ENCODE data around the gene KRTAP10-2. TPM values are rescaled to one million over a fixed set of nuclear protein-coding genes. Genes with fewer than 3 reads are reported as not detected.

Gene KRTAP10-2
- total RNA-seq, 1 experiment from 2014 or later, result not detected

DNA sequence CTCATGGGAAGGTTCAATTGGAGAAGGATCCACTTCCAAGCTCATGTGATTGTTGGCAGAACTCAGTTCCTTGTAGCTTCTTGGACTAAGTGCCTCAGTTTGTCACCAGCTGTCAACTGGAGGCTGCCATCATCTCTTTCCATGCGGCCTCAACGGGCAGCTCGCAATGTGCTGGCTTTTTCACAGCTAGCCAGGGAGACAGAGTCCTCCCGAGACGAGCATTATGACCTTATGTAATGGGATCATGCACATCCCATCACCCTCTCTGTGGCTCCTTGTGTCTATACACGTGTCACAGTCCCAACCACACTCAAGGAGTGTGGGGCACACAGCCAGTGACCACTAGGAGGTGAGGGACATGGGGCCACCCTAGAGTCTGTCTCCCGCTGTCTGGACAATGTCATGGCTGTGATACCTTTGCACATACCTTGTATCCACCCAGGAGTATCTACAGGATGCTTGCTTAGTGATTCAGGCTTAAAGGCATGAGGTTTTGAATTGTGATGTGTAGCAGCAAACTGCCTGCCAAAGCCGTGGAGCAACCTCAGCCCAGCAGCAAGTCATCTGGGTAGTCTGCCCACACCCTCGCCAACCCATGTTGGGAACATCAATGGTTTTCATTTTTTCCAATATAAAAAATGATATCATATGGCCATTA, 44.9 kb upstream of the KRTAP10-2 start:
- Histone ChIP-seq H3K4me3 (replicated peaks in 1 of 2; ENCODE audit: low read depth in 1 of 2, low read length in 2 of 2) (no peak overlapping the region), H3K4me1 (ENCODE audit: control insufficient read depth in 1 of 2, insufficient read depth in 2 of 2, low read length in 2 of 2) (peaks cover 0 to 3% of the 10 kb centered on the region in 2 experiments; a peak in 1 of 4 replicates), H3K4me2 (ENCODE audit: low read length) (no peak overlapping the region), H4K20me1 (ENCODE audit: insufficient read depth) (no peaks in the 10 kb centered on the region), H2AFZ (ENCODE audit: low read depth, low read length, poor library complexity, severe bottlenecking) (no peak overlapping the region), H3K9ac (ENCODE audit: low read length) (no peak overlapping the region), H3K9me2 (ENCODE audit: insufficient read depth) (no peaks in the 10 kb centered on the region), H3K27ac (ENCODE audit: low read depth, low read length) (no peak overlapping the region), H3K27me3 (ENCODE audit: insufficient read depth, low read length) (no peaks in the 10 kb centered on the region), H3K36me3 (ENCODE audit: control insufficient read depth in 1 of 2, insufficient read depth in 2 of 2, low read length in 2 of 2) (no peaks in the 10 kb centered on the region), H3K9me3 (ENCODE audit: control insufficient read depth in 1 of 2, insufficient read depth in 1 of 2, low read depth in 1 of 2, low read length in 2 of 2) (no peaks in the 10 kb centered on the region), H3K79me2 (ENCODE audit: insufficient read depth, low read length) (no peaks in the 10 kb centered on the region)
- RAD21 ChIA-PET (ENCODE audit: low non-redundant PET in 1 of 2, low total read pairs in 2 of 2, uncharacterized antibody in 2 of 2, unreplicated experiment in 2 of 2), result interaction anchor here in 1 of 2 experiments (0.6 kb wide), 1 partner anchor 87 kb away, joined by 5 read pairs; no protein-coding TSS in a partner anchor
- POLR2A ChIA-PET, result no interaction called here
- DNase-seq (ENCODE audit: low read depth, low spot score) (no peak), ATAC-seq (no peak)
- CTCF ChIA-PET, result no interaction called here
- no TSS peak for BruUV-seq (replicated peaks)
- TF ChIP-seq EZH2phosphoT487 (IDR thresholded peaks at IDR 0.05; ENCODE audit: borderline replicate concordance) (no peak), JUND (IDR thresholded peaks at IDR 0.05) (no peak), POLR2A (IDR thresholded peaks at IDR 0.05; ENCODE audit: borderline replicate concordance, extremely low read depth, insufficient read depth, insufficient read length) (no peak), SP1 (IDR thresholded peaks at IDR 0.05; ENCODE audit: low read depth) (no peak), TCF7L2 (IDR thresholded peaks at IDR 0.05; ENCODE audit: borderline replicate concordance, extremely low read depth, insufficient read depth, insufficient read length) (no peak), YY1 (IDR thresholded peaks at IDR 0.05; ENCODE audit: extremely low read depth, insufficient replicate concordance, low read depth, low read length) (no peak), EGR1 (IDR thresholded peaks at IDR 0.05; ENCODE audit: low read depth) (no peak), EZH2 (IDR thresholded peaks at IDR 0.05) (no peak), CBX3 (IDR thresholded peaks at IDR 0.05; ENCODE audit: low read depth) (no peak), SIN3A (IDR thresholded peaks at IDR 0.05; ENCODE audit: low read depth) (no peak), POLR2AphosphoS5 (IDR thresholded peaks at IDR 0.05; ENCODE audit: low read depth, low read length) (no peak), FOSL1 (IDR thresholded peaks at IDR 0.05; ENCODE audit: low read depth) (no peak), ZNF274 (IDR thresholded peaks at IDR 0.05; ENCODE audit: low read depth, low read length) (no peak)
- TF ChIP-seq, protein P1, sequence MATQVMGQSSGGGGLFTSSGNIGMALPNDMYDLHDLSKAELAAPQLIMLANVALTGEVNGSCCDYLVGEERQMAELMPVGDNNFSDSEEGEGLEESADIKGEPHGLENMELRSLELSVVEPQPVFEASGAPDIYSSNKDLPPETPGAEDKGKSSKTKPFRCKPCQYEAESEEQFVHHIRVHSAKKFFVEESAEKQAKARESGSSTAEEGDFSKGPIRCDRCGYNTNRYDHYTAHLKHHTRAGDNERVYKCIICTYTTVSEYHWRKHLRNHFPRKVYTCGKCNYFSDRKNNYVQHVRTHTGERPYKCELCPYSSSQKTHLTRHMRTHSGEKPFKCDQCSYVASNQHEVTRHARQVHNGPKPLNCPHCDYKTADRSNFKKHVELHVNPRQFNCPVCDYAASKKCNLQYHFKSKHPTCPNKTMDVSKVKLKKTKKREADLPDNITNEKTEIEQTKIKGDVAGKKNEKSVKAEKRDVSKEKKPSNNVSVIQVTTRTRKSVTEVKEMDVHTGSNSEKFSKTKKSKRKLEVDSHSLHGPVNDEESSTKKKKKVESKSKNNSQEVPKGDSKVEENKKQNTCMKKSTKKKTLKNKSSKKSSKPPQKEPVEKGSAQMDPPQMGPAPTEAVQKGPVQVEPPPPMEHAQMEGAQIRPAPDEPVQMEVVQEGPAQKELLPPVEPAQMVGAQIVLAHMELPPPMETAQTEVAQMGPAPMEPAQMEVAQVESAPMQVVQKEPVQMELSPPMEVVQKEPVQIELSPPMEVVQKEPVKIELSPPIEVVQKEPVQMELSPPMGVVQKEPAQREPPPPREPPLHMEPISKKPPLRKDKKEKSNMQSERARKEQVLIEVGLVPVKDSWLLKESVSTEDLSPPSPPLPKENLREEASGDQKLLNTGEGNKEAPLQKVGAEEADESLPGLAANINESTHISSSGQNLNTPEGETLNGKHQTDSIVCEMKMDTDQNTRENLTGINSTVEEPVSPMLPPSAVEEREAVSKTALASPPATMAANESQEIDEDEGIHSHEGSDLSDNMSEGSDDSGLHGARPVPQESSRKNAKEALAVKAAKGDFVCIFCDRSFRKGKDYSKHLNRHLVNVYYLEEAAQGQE (IDR thresholded peaks at IDR 0.05; ENCODE audit: low read depth), result no peak
- TF ChIP-seq, protein P2, sequence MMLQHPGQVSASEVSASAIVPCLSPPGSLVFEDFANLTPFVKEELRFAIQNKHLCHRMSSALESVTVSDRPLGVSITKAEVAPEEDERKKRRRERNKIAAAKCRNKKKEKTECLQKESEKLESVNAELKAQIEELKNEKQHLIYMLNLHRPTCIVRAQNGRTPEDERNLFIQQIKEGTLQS (IDR thresholded peaks at IDR 0.05), result no peak
- intact Hi-C loops (cut with micrococcal nuclease), result no loop called here

All from HCT116 (cell line).